T-helper 2 cell (primary cell): ENCODE measurements around the gene P2RX5.
"Not testable (repeated sequence)": the region's sequence is repeated elsewhere in the genome, so short reads cannot be mapped to it uniquely, and the experiment has no call there.

ENCODE experiments used
- DNase-seq, 5 experiments: peaks; one replicate each; pipeline versions ENCODE4 v3.0.0 to v3.0.0-alpha.2; 2012 to 2022

The P2RX5 gene

GRCh38 chr17:3712811-3713463 is 17.0 kb upstream of the P2RX5 start:
- DNase-seq, result peak in 2 of 5 experiments; percentile 52 to 88

GRCh38 chr17:3710951-3711383 is 15.0 kb upstream of the P2RX5 start:
- DNase-seq, result peak in 4 of 5 experiments; percentile 39 to 98 (median 68)

GRCh38 chr17:3708366-3708765 is 12.4 kb upstream of the P2RX5 start:
- DNase-seq, result no peak

GRCh38 chr17:3705718-3705984 is 9.7 kb upstream of the P2RX5 start:
- not testable (repeated sequence) for DNase-seq

GRCh38 chr17:3704931-3705717 is 9.2 kb upstream of the P2RX5 start:
- DNase-seq, result no peak

- DNase-seq, result not testable (repeated sequence)
Measured at GRCh38 chr17:3702041-3702539, 6.1 kb upstream of the P2RX5 start.

- DNase-seq, result no peak
Measured at GRCh38 chr17:3699951-3700350, 4.0 kb upstream of the P2RX5 start.

- no peak for DNase-seq
Measured at GRCh38 chr17:3698139-3698538, 2.2 kb upstream of the P2RX5 start.

GRCh38 chr17:3697103-3697476 is 1.1 kb upstream of the P2RX5 start:
- DNase-seq, result no peak

GRCh38 chr17:3695129-3695722 is 729 bp downstream of the P2RX5 start:
- no peak for DNase-seq

GRCh38 chr17:3693829-3694231 is 2.1 kb downstream of the P2RX5 start:
- peak in 2 of 5 experiments; percentile 32 to 65 for DNase-seq

- DNase-seq, result no peak
Measured at GRCh38 chr17:3693141-3693540, 2.8 kb downstream of the P2RX5 start.

GRCh38 chr17:3692346-3692745 is 3.6 kb downstream of the P2RX5 start:
- no peak for DNase-seq

- DNase-seq, result no peak
Measured at GRCh38 chr17:3691617-3692067, 4.3 kb downstream of the P2RX5 start.

GRCh38 chr17:3690094-3690715 is 5.8 kb downstream of the P2RX5 start:
- no peak for DNase-seq

- no peak for DNase-seq
Measured at GRCh38 chr17:3689262-3690093, 6.5 kb downstream of the P2RX5 start.

GRCh38 chr17:3688852-3689261 is 7.1 kb downstream of the P2RX5 start:
- DNase-seq, result no peak

GRCh38 chr17:3688027-3688553 is 7.9 kb downstream of the P2RX5 start:
- DNase-seq, result no peak

- no peak for DNase-seq
Measured at GRCh38 chr17:3685174-3685573, 10.8 kb downstream of the P2RX5 start.

GRCh38 chr17:3683054-3683511 is 12.9 kb downstream of the P2RX5 start:
- DNase-seq, result peak in 4 of 5 experiments; percentile 30 to 62 (median 40)

- no peak for DNase-seq
Measured at GRCh38 chr17:3682033-3682432, 13.9 kb downstream of the P2RX5 start.

- no peak for DNase-seq
Measured at GRCh38 chr17:3681565-3681964, 14.4 kb downstream of the P2RX5 start.
